ENCODE measurements around the gene CACNA1C. TPM values are rescaled to one million over a fixed set of nuclear protein-coding genes. Genes with fewer than 3 reads are reported as not detected.

Gene CACNA1C
- total RNA-seq, 2 donors from 2014 or later: 0.05 to 0.31 TPM

- H3K36me3 Mint-ChIP-seq: no peaks in the 10 kb centered on the region
- DNase-seq (ENCODE audit: low spot score in 2 of 2): no peak
- no peaks in the 10 kb centered on the region for H3K9me3 Mint-ChIP-seq
- ATAC-seq: peak in 1 of 2 donors; percentile 88
- H3K27ac Mint-ChIP-seq: no peak overlapping the region
These were observed 460.6 kb downstream of the CACNA1C start for GRCh38 chr12:2513141-2514037.

- H3K27ac Mint-ChIP-seq: no peak overlapping the region
- ATAC-seq: no peak
These were observed 461.2 kb downstream of the CACNA1C start for GRCh38 chr12:2514038-2514340.

GRCh38 chr12:2520722-2521246 is 468.0 kb downstream of the CACNA1C start:
- DNase-seq (ENCODE audit: low spot score in 2 of 2) (no peak), ATAC-seq (no peak)
- Mint-ChIP-seq H3K27ac (no peak overlapping the region), H3K36me3 (no peaks in the 10 kb centered on the region), H3K9me3 (no peaks in the 10 kb centered on the region)

More at GRCh38 chr12:2514038-2514340, 461.2 kb downstream of the CACNA1C start:
- Mint-ChIP-seq H3K36me3 (no peaks in the 10 kb centered on the region), H3K9me3 (no peaks in the 10 kb centered on the region)
- no peak for DNase-seq (ENCODE audit: low spot score in 2 of 2)

- Mint-ChIP-seq H3K36me3 (no peaks in the 10 kb centered on the region), H3K9me3 (no peaks in the 10 kb centered on the region), H3K27ac (no peak overlapping the region)
- ATAC-seq (no peak), DNase-seq (ENCODE audit: low spot score in 2 of 2) (no peak)
These were observed 470.5 kb downstream of the CACNA1C start for GRCh38 chr12:2523317-2523716.

GRCh38 chr12:2523844-2524243 is 471.1 kb downstream of the CACNA1C start:
- no peak for ATAC-seq
- no peak for DNase-seq (ENCODE audit: low spot score in 2 of 2)
- Mint-ChIP-seq H3K27ac (no peak overlapping the region), H3K9me3 (no peaks in the 10 kb centered on the region), H3K36me3 (no peaks in the 10 kb centered on the region)

GRCh38 chr12:2526371-2526770 is 473.6 kb downstream of the CACNA1C start:
- Mint-ChIP-seq H3K36me3 (no peaks in the 10 kb centered on the region), H3K27ac (no peak overlapping the region), H3K9me3 (no peaks in the 10 kb centered on the region)
- no peak for DNase-seq (ENCODE audit: low spot score in 2 of 2)
- no peak for ATAC-seq

GRCh38 chr12:2528001-2528400 is 475.2 kb downstream of the CACNA1C start:
- no peaks in the 10 kb centered on the region for H3K36me3 Mint-ChIP-seq
- no peaks in the 10 kb centered on the region for H3K9me3 Mint-ChIP-seq
- no peak overlapping the region for H3K27ac Mint-ChIP-seq
- DNase-seq (ENCODE audit: low spot score in 2 of 2) (no peak), ATAC-seq (no peak)

- no peaks in the 10 kb centered on the region for H3K9me3 Mint-ChIP-seq
These were observed 477.0 kb downstream of the CACNA1C start for GRCh38 chr12:2529807-2530206.

GRCh38 chr12:2531371-2531770 is 478.6 kb downstream of the CACNA1C start:
- ATAC-seq (no peak), DNase-seq (ENCODE audit: low spot score in 2 of 2) (no peak)
- no peak overlapping the region for H3K27ac Mint-ChIP-seq

More at GRCh38 chr12:2529807-2530206, 477.0 kb downstream of the CACNA1C start:
- H3K36me3 Mint-ChIP-seq: no peaks in the 10 kb centered on the region
- DNase-seq (ENCODE audit: low spot score in 2 of 2): no peak
- H3K27ac Mint-ChIP-seq: no peak overlapping the region
- ATAC-seq: no peak

GRCh38 chr12:2533036-2533435 is 480.2 kb downstream of the CACNA1C start:
- Mint-ChIP-seq H3K36me3 (no peaks in the 10 kb centered on the region), H3K27ac (no peak overlapping the region), H3K9me3 (no peaks in the 10 kb centered on the region)
- no peak for DNase-seq (ENCODE audit: low spot score in 2 of 2)
- ATAC-seq: no peak

More at GRCh38 chr12:2531371-2531770, 478.6 kb downstream of the CACNA1C start:
- no peaks in the 10 kb centered on the region for H3K36me3 Mint-ChIP-seq
- H3K9me3 Mint-ChIP-seq: no peaks in the 10 kb centered on the region

- no peak for DNase-seq (ENCODE audit: low spot score in 2 of 2)
- ATAC-seq: no peak
- H3K9me3 Mint-ChIP-seq: no peaks in the 10 kb centered on the region
- no peak overlapping the region for H3K27ac Mint-ChIP-seq
- H3K36me3 Mint-ChIP-seq: no peaks in the 10 kb centered on the region
These were observed 482.9 kb downstream of the CACNA1C start for GRCh38 chr12:2535583-2536204.

- Mint-ChIP-seq H3K27ac (no peak overlapping the region), H3K36me3 (no peaks in the 10 kb centered on the region), H3K9me3 (no peaks in the 10 kb centered on the region)
- DNase-seq (ENCODE audit: low spot score in 2 of 2): no peak
- ATAC-seq: no peak
These were observed 483.9 kb downstream of the CACNA1C start for GRCh38 chr12:2536724-2537123.

GRCh38 chr12:2537868-2538541 is 485.2 kb downstream of the CACNA1C start:
- no peak for DNase-seq (ENCODE audit: low spot score in 2 of 2)
- H3K9me3 Mint-ChIP-seq: no peaks in the 10 kb centered on the region
- ATAC-seq: no peak
- no peaks in the 10 kb centered on the region for H3K36me3 Mint-ChIP-seq
- H3K27ac Mint-ChIP-seq: peak overlapping the region in 1 of 2 donors; percentile 56

- no peaks in the 10 kb centered on the region for H3K36me3 Mint-ChIP-seq
- H3K27ac Mint-ChIP-seq: no peak overlapping the region
- DNase-seq (ENCODE audit: low spot score in 2 of 2): no peak
- no peaks in the 10 kb centered on the region for H3K9me3 Mint-ChIP-seq
- no peak for ATAC-seq
These were observed 487.2 kb downstream of the CACNA1C start for GRCh38 chr12:2539938-2540337.

- no peak overlapping the region for H3K27ac Mint-ChIP-seq
- no peaks in the 10 kb centered on the region for H3K36me3 Mint-ChIP-seq
- DNase-seq (ENCODE audit: low spot score in 2 of 2) (no peak), ATAC-seq (no peak)
- no peaks in the 10 kb centered on the region for H3K9me3 Mint-ChIP-seq
These were observed 487.8 kb downstream of the CACNA1C start for GRCh38 chr12:2540535-2540941.

- DNase-seq (ENCODE audit: low spot score in 2 of 2) (no peak), ATAC-seq (no peak)
- Mint-ChIP-seq H3K9me3 (no peaks in the 10 kb centered on the region), H3K27ac (no peak overlapping the region), H3K36me3 (no peaks in the 10 kb centered on the region)
These were observed 488.9 kb downstream of the CACNA1C start for GRCh38 chr12:2541631-2542204.

- ATAC-seq (peak; percentile 74 to 99), DNase-seq (ENCODE audit: low spot score in 2 of 2) (peak in 1 of 2 donors; percentile 17)
- Mint-ChIP-seq H3K9me3 (no peaks in the 10 kb centered on the region), H3K27ac (no peak overlapping the region), H3K36me3 (no peaks in the 10 kb centered on the region)
These were observed 491.0 kb downstream of the CACNA1C start for GRCh38 chr12:2543801-2544200.

Data from activated naive CD4-positive, alpha-beta T cell treated with anti-CD3 and anti-CD28 coated beads, Interleukin-2, amount 50 U/mL, for 72 hours (primary cell).